GM21576 (cell line): ENCODE results near the gene INF2.

ENCODE experiments used
- ATAC-seq: cut with Tn5 transposase; IDR thresholded peaks from one replicate; pipeline ENCODE4 v1.9.1; 2021; ENCODE audit warnings: mild to moderate bottlenecking, moderate library complexity; ENCODE audit not compliant: unreplicated experiment

Gene INF2

DNA sequence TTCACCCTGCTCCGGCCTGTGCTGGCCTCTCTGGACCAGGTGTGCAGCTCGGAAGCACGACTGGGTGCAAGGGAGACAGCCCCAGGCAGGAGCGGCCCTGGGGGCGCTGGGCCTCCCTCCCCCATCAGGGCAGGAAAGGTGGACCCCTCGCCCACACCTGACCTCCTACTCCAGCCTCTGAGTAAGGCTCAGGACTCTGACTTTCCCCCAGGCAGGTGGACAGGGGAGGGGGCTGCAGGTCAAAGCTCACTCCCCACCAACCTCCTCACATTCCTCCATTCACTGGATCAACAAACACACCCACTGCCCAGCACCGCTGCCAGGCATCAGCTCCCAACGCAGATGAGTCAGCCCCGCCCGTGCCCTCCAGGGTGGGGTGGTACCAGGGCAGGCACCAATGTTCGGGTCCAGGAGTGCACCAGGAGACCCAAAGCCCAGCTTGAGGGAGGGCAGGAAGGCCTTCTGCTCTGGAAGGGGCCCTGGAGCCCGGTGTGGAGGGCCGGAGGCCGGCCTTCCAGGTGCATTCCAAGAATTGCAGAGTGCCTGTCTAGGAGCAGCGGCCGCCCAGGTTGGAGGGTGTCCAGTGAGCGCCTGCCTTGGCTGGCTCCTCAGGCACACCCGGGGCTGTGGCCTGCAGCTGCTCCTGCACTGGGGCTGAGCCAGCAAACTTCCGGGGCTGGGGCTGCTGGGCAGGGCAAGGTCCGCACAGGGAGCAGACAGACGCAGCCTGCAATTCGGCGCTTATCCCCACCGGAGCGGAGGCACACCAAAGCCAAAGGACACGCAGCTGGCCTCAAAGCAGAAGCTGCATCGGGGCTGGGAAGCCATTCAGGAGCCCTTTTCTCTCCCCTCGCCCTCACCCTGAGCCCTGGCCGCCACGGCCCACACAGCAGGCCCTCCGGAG is 1.6 kb upstream of the INF2 start:
- no peak for ATAC-seq

DNA sequence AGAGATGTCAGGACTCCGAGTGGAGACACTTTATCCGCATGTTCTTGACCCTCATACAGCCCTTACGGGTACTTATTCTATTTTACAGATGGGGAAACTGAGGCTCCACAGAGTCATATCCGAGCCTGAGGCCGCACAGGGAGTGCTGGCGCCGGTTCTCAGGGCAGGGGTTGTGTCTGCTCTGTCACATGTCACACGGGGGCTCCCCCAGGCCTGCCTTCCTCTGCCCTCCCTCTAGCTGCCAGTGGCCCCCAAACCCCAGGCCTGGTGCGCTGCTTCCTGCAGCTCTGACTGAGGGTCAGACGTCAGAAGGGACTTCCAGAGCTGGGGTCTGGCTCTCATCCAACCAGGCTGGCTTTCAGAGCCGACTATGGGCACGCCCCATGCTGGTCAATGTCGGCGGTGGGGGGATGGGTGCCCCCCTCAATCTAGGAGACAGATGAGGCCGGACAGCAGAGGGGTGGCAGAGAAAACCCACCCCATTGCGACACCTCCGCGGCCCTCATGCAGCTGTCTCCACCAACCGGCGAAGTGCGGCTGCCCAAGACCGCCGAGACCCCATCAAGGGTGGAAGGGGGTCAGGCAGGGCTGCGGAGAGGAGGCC is 811 bp upstream of the INF2 start:
- no peak for ATAC-seq

DNA sequence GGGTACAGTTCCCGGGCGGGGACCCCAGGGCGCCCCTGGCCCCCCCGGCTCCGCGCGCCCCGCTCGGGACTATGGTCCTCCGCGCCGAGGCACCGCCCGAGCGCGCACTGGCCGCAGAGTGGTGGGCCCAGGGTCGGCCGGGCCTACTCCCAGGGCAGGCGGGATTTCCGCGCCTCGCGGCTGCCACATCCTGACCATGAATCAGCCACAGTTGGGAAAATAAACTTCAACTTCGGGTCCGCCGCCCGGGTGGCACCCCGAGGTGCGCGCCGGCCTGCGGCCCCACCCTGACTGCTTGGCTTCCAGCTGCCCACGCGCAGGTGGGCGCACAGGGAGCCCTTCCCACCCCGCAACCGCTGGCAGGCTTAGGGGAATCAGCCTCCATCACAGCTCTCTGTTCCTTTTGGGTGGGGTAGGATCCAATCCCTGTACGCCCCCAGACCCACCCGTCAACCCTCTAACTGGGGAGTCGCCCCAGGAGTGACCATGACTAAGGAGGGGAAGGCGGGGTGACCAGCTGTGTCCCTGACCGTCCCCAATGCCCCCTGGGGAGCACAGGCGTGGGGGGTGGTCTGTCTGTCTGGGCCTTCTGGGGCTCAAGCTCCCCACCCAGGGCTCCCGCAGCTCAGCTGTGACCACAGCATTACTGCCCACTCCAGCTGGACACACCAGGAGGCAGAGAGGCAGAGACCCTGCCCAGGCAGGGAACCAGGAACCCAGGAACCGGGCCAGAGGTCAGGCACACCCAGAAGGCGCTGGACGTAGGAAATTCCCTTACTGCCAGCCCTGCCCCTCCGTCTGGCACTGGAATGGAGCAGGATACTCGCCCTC is 678 bp downstream of the INF2 start:
- ATAC-seq = no peak

DNA sequence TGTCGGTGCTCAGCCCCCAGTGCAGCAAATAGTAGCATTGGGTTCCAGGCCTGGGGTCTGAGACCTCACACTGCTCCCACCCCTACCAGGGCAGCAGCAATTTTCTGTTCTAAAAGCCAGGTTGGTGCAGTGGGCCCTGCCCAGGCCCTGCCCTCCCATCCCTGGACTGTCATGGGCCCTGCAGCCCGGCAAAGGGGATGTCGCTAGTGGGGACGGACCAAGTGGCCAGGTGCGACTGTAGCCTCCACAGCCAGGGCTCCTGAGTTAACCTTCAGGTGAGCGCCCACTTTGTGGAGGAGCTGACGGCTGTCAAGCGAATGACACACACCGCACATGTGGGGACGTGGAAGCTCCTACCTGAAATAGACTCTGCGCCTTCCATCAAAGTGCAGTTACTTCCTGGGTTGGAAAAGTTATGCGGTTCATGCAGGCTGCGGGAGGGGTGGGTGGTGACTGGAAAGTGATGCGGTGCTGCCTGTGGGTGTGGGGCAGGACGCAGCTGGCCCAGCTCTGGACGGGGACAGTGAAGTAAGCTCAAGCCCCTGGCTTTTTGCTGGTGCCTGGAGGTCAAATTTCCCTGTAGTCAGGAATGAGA is 1.5 kb downstream of the INF2 start:
- no peak for ATAC-seq

DNA sequence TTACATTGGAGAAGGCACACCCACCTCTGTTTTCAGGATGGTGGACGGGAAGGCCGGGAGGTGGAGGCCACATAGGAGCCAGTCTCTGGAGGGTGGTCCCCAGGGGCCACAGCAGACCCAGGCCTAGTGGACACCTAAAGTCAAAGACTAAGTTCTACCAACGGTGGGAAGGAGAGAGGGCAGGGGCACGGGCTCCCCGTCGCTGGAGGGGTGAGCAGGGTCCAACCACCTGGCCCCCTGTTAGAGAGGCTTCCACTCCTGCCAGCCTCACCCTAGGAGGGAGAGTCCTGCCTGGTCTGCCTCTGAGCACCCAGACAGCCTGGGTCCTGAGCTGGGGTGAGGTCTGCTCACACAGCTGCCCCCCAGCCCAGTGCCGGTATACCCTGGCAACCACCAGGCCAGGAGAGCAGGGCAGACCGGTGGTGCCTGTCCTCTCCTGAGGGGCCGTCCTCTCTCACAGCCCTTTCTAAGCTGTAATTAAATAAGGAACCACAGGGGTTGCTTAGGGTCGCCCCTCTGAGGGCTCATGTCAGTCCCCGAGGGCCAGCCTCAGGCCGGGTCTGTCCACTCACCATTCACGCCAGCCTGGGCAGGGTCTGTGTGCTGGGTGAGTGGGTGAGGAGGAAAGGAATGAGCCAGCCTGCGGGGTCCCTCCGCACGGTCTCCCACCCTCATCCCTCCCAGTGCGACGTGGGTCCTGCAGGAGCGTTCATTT is 2.3 kb downstream of the INF2 start:
- ATAC-seq = no peak

DNA sequence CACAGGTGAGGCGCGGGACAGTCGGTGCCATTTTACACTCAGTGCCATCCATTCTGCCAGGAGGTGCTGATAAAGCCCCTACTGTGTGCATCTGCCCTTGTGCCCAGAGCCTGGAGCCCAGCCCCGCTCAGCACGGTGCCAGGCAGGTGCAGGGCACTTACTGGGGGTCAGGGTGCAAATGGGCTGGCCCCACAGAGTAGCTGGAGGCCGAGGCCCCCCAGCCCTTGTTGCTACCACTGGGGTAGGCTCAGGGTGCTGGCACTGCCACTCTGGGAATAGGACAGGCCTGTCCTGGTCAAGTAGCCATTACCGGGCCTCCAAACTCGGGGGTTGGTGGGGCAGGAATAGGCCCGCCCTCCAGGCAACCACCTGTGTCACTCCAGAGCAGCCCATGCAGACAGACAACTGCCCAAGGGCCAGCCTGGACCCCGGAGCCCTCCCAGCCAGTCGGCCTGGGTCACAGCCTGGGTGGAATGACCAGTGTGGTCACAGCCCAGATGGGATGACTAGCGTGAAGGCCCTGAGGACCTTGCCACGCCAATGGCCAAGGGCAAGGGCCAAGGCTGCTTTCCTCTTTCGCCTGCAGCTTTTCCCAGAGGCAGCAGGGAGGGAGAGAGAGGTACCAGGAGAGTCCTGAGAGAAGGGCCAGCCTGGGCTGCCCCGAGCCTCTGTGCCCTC is 3.0 kb downstream of the INF2 start:
- no peak for ATAC-seq

GRCh38 chr14:104692939-104693315 is 3.5 kb downstream of the INF2 start:
- ATAC-seq = no peak

DNA sequence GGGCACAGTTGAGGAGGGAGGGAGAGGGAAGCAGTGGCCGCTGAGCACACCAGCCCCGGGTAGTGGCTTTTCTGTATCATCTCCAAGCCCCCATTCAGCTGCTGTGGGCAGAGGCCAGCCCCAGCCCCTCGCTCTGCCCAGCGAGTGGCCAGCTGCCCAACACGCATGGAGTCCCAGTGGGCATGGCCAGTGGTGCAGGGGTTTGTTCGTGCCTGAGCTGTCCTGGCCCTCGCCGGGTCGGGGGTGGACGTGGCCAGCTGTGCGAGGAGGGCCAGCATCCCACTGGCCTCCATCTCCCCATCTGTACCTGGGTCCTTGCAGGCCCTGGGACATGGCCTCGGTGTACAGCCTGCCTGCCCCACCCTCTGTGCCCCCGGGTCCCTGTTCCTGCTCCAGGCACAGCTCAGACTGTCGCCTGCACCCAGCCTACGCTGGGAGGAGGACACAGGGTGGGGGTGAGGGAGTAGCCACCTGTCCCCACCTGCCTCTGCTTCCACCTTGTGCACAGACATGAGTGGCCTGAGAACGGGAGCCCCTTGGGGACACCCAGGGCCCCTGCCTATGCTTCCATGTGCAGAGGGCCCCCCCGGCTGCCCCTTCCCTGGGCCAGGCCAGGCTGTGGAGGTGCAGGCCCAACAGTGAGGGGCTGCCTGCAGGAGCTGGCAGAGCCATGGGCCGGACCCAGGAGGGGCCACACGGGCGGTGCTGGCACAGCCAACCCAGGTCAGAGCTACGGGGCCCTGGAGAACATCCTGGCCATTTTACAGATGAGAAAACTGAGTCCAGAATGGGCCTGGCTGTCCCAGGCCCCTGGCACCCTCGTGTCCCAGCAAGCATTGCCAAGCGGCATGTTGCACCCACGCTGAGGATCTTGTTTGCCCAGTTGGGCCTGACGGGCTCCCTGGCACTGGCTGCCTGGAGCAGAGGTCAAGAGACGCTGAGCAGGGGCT is 4.3 kb downstream of the INF2 start:
- no peak for ATAC-seq

DNA sequence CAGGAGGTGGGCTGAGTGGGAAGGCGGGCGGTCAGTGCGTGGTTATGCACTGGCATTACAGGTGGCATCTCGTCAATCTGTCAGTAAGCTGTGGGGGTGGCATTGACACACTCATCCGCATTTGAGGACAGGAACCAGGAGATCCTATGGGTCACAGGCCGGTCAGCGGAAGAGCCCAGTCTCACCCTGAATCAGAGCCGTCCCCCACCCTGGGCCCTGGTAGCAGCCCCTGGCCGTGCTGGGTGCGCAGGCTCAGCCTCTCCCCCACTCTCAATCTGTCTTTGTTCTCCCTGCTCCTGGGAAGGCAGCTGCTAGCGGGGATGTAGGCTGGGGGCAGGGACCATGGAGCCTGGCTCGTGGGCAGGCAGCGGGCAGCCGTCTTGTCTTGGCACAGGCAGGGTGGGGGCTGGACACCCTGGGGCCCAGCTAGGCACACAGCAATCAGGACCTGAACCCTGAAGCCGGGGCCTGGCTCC is 5.1 kb downstream of the INF2 start:
- no peak for ATAC-seq

- no peak for ATAC-seq
Observed at GRCh38 chr14:104694991-104695659, 5.7 kb downstream of the INF2 start.

DNA sequence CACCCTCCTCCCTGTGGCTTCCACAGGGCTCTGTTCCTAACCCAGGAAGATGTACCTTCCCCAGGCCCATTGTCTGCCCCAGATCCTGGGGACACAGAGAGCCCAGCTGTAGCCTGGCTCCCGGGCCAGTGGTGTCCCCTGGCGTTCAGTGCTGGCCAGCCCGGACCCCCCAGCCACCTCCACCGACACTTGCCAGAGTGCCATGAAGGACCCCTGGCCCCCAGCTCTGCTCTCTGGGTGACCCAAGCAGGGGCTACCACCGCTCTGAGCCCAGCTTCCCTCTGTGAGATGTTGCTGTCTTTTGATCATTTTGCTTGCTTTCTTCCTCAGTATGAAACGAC is 6.2 kb downstream of the INF2 start:
- ATAC-seq = no peak

DNA sequence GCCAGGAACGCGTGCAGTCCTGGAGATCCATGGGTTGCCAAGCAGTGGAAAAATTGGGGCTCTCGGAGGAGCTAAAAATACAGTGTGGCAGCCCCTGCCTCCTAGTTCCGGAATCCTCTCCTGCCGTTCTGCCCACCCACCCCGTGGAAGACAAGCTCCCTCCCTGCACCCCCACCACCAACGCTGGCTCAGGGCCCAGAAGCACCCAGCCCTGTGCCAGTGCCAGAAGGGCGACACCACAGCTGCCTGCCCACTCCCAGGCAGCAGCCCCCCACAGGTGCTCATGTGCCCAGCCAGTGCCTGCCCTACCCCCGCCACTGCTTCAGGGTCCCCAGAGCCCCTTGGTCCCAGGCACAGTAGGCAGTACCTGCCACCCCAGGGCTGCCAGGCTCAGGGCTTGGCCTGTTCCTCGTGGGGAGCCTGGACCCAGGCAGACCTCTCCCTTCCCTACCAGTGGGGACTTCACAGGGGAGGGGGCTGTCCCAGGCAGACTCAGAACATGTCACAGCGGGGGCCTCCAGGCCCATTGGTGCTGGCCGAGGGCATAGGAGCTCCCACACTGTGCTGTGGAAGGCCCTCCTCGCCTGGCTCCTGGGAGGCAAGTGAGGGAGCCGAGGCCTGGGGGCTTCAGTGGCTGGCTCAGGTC is 7.4 kb downstream of the INF2 start:
- no peak for ATAC-seq

GRCh38 chr14:104697317-104697703 is 7.9 kb downstream of the INF2 start:
- no peak for ATAC-seq

- ATAC-seq = no peak
Observed at GRCh38 chr14:104697892-104698583, 8.6 kb downstream of the INF2 start.

GRCh38 chr14:104698688-104699425 is 9.4 kb downstream of the INF2 start:
- no peak for ATAC-seq

DNA sequence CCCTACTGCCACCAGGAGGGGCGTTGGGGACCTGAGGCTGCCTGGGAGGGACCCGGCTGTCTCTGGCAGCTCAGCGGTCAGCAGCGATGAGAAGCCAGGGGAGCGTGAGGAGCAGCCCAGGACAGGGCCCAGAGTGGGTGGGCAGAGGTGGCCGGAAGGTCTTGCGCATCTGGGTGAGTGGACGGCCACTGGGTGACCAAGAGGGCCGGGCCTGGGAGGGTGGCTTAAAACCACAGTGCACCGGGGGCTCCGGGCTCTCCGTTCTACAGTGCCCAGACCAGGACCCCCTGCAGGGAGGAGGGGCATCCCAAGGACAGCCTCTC is 10.0 kb downstream of the INF2 start:
- no peak for ATAC-seq

- no peak for ATAC-seq
Observed at GRCh38 chr14:104700225-104700651, 10.8 kb downstream of the INF2 start.
